Regular cardiac myocyte (primary cell): ENCODE results near the gene C1QTNF4. TPM values are rescaled to one million over a fixed set of nuclear protein-coding genes. Genes with fewer than 3 reads are reported as not detected.

Source experiments
- total RNA-seq: library from RNA; depleted of rRNA; stranded (reverse); fragments of >200 nt; gene quantifications from 2 replicates; pipeline ENCODE4 v1.2.3, GENCODE V29; 2014

The C1QTNF4 gene
- under 0.01 TPM in 1 of 2 replicates, not detected in the other for total RNA-seq

DNA sequence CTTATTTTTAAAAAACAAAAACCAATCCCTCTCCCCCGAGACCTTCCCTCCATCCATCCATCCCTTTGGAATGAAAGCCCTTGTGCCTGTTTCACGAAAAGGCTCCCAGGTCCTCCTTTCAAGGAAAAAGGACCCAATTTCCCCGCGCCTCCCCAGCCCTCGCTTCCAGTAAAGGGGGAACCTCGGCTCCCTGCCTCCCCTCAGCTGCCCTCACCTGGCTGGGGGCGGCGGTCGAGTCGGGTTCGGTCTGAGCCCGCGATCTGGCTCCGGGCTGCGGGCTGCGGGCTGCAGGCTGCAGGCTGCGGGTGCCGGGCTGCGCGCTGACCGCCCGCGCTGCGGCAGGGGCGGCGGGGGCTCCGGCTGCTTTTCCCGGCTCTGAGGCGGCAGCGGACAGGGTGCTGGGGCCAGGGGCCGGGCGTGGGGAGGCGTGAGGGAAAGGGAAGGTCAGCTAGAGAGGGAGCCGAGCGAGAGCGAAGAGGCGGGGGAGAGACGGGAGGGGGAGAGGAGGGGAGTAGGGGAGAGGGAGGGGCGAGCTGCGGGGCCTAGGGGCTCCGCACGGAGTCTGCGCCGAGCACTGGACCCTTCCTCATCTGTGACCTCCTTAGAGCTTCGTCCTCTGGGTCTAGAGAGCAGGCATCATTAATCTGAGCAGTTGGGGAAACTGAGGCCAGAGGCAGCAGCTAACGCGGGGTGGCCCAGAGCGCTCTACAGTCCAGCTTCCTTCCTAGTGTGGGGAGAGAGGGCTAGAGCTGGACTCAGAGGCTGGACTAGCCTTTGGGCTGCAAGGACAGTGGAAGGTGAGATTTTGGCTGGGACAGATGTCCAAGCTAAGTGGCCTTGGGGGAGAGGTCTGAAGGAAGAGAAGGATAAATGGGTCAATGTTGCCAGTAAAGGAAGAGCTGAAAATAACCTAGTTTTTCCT, at the start of gene C1QTNF4:
Gene C1QTNF4 (minus strand): TSS at position 478 of the 922 bp plus-strand sequence. CDS start 3,601 bp downstream, outside the sequence.

GRCh38 chr11:47642099-47642855, 48.1 kb upstream of the C1QTNF4 start, which contains the start of gene MTCH2:
Gene MTCH2, minus strand, starts transcription at chr11:47642559. Its CDS starts 94 bp downstream, at chr11:47642465.

DNA sequence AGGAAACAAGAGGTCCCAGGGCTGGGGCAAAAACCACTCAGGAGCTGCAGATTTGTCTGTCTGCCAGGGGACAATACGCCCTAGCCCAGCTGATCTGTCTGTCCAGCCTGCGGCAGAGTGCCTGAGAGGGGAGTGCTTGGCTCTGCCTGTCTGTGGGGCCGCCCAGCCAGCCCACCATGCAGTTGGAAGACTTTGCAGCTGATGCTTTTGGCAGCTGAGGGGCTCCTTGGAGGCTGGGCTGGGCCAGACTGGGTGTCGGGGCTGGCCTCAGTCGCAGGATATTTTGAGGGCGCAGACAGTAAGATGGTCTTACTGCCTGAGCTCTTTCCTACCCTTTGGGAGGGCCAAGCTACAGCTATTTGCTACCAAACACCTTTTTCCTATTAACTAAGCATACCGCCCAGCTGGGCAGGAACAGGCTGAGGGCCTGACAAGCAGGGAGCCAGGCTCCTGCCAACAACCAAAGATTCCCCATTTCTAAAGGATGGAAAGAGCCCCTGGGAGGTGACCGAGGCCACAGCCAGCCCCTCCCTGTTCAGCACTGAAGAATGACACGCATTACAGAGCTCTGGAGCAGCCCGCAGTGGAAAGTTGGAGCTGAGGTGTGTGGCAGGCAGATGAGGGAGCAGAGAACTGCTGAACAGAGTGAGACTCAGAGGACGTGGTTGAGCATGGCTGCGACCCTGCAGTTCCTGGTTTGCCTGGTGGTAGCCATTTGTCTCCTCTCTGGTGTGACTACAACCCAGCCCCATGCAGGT, 7.9 kb downstream of the C1QTNF4 start, which contains the start of gene FAM180B:
Gene FAM180B (plus strand): TSS at position 581 of the 758 bp plus-strand sequence. CDS start 91 bp downstream, at position 672.

GRCh38 chr11:47578524-47579494, 15.4 kb downstream of the C1QTNF4 start, which contains the start of the genes KBTBD4 and NDUFS3:
Gene KBTBD4, minus strand, starts transcription at chr11:47578970. Its CDS starts 19 bp downstream, at chr11:47578951.
Gene NDUFS3, plus strand, starts transcription at chr11:47579074. Its CDS starts 18 bp downstream, at chr11:47579092.

GRCh38 chr11:47565340-47566148, 28.7 kb downstream of the C1QTNF4 start, which contains the start of gene PTPMT1:
Gene PTPMT1, plus strand, starts transcription at chr11:47565599. Its CDS starts 24 bp downstream, at chr11:47565623.

GRCh38 chr11:47552566-47553405, 41.4 kb downstream of the C1QTNF4 start, which contains the start of gene CELF1:
Gene CELF1, minus strand, starts transcription at chr11:47553132. Its CDS starts 53,609 bp downstream, at chr11:47499523.

Other genes starting within 250 kb of the C1QTNF4 start
- not detected in 2 replicates for gene MYBPC3, start 241.7 kb downstream of the C1QTNF4 start, total RNA-seq
- not detected in 2 replicates for gene SPI1, start 215.9 kb downstream of the C1QTNF4 start, total RNA-seq
- gene SLC39A13, start 185.8 kb downstream of the C1QTNF4 start, total RNA-seq = 65.6 and 84.8 TPM in 2 replicates
- 98.1 and 287 TPM in 2 replicates for gene PSMC3, start 168.0 kb downstream of the C1QTNF4 start, total RNA-seq
- under 0.01 and 0.19 TPM in 2 replicates for gene RAPSN, start 145.3 kb downstream of the C1QTNF4 start, total RNA-seq
- 47.6 and 107 TPM in 2 replicates for gene CELF1, start 41.3 kb downstream of the C1QTNF4 start, total RNA-seq
- 78.8 and 90.8 TPM in 2 replicates for gene PTPMT1, start 28.8 kb downstream of the C1QTNF4 start, total RNA-seq
- 23.7 and 24.2 TPM in 2 replicates for gene KBTBD4, start 15.4 kb downstream of the C1QTNF4 start, total RNA-seq
- gene NDUFS3, start 15.3 kb downstream of the C1QTNF4 start, total RNA-seq = 54.1 and 112 TPM in 2 replicates
- not detected in 2 replicates for gene FAM180B, start 7.7 kb downstream of the C1QTNF4 start, total RNA-seq
- gene MTCH2, start 48.1 kb upstream of the C1QTNF4 start, total RNA-seq = 71.9 and 116 TPM in 2 replicates
- 0.58 and 1.1 TPM in 2 replicates for gene AGBL2, start 121.0 kb upstream of the C1QTNF4 start, total RNA-seq
- 38.5 and 72.4 TPM in 2 replicates for gene FNBP4, start 172.9 kb upstream of the C1QTNF4 start, total RNA-seq